ENCODE results near the gene RLBP1. TPM values are rescaled to one million over a fixed set of nuclear protein-coding genes. Genes with fewer than 3 reads are reported as not detected.
"Not testable (repeated sequence)": the region's sequence is repeated elsewhere in the genome, so short reads cannot be mapped to it uniquely, and the experiment has no call there.

Gene RLBP1
- total and polyA plus RNA-seq, 4 donors, result not detected

GRCh38 chr15:89244574-89244903 is 23.2 kb upstream of the RLBP1 start:
- WGBS, 2 donors, result 0 to 2% methylated on average over 6 of the region's 6 CpGs
- Histone ChIP-seq H3K9me3 (ENCODE audit: control insufficient read depth in 4 of 4, insufficient read depth in 3 of 4, low read length in 3 of 4) (no peaks in the 10 kb centered on the region), H3K4me3 (peak overlapping the region; percentile 66), H3K9ac (ENCODE audit: insufficient read depth in 1 of 2, low read length in 2 of 2) (peak overlapping the region in 1 of 2 donors; percentile 54), H3K36me3 (ENCODE audit: control insufficient read depth in 4 of 4, insufficient read depth in 4 of 4, low read length in 4 of 4) (peaks cover 0 to 6% (median 2%) of the 10 kb centered on the region in 4 donors), H3K27ac (ENCODE audit: low read depth in 1 of 2, low read length in 1 of 2) (no peak overlapping the region), H3K27me3 (ENCODE audit: control insufficient read depth in 3 of 3, insufficient read depth in 3 of 3, low read length in 2 of 3) (no peaks in the 10 kb centered on the region), H3K4me1 (ENCODE audit: control insufficient read depth in 5 of 5, insufficient read depth in 5 of 5, low read length in 5 of 5) (peaks cover 0 to 19% (median 2%) of the 10 kb centered on the region in 5 donors)
- DNase-seq (no peak), ATAC-seq (ENCODE audit: insufficient read depth, low FRiP score) (no peak)
- TF ChIP-seq, protein P1, sequence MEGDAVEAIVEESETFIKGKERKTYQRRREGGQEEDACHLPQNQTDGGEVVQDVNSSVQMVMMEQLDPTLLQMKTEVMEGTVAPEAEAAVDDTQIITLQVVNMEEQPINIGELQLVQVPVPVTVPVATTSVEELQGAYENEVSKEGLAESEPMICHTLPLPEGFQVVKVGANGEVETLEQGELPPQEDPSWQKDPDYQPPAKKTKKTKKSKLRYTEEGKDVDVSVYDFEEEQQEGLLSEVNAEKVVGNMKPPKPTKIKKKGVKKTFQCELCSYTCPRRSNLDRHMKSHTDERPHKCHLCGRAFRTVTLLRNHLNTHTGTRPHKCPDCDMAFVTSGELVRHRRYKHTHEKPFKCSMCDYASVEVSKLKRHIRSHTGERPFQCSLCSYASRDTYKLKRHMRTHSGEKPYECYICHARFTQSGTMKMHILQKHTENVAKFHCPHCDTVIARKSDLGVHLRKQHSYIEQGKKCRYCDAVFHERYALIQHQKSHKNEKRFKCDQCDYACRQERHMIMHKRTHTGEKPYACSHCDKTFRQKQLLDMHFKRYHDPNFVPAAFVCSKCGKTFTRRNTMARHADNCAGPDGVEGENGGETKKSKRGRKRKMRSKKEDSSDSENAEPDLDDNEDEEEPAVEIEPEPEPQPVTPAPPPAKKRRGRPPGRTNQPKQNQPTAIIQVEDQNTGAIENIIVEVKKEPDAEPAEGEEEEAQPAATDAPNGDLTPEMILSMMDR (IDR thresholded peaks at IDR 0.05; ENCODE audit: control extremely low read depth, extremely low read depth), result no peak

DNA sequence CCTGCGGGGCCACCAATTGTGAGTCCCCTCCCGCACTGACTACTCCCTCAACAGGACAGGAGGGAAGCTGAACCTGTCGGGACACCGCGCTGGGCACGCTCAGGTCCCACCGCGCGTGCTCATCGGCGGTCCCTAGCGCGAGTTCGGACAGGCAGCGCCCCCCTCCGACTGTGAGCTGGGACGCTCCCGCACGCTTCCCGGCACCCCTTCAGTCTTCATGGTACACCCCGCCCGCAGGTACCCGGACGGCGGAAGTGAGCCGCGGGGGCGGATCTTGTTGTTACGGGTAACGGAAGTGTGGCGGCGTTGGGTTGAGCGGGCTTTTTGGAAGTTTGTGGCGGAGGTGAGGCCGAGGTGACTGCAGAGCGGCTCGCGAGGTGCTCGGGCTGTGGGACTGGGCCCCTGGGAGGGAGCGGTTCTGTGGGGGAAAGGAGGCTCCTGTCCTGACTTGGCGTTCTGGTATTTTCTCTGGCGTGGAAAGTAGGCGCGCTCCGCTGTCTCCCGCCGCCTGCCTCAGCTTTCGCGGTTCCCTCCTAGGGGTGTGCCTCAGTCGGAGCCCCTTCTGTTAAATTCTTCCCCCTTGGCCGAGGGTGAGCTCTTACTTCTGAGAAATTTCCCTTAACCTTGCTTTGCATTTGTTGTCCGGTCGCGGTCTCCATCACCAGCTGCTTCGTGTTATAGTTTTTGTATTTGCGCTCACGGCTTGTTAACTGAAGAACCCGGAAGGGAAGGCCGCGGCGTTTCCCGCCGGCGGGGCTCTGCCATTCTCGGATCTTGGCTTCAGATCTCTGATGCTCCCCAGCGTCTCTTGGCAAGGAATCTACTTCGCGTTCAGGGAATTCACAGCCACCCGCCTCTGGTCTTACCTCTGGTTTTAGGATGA is 22.6 kb upstream of the RLBP1 start, which contains the start of gene FANCI:
FANCI (plus strand) TSS at position 289 of the 883 bp plus-strand sequence. CDS start 3,669 bp downstream, outside the sequence.
- Histone ChIP-seq H3K27ac (ENCODE audit: low read depth in 1 of 2, low read length in 1 of 2) (peak within 1 kb of the TSS in 1 of 2 donors; percentile 50), H3K9ac (ENCODE audit: insufficient read depth in 1 of 2, low read length in 2 of 2) (peak within 1 kb of the TSS in 1 of 2 donors; percentile 82), H3K4me3 (peak within 1 kb of the TSS; percentile 66), H3K27me3 (ENCODE audit: control insufficient read depth in 3 of 3, insufficient read depth in 3 of 3, low read length in 2 of 3) (no peaks in the 10 kb centered on the region), H3K9me3 (ENCODE audit: control insufficient read depth in 4 of 4, insufficient read depth in 3 of 4, low read length in 3 of 4) (no peaks in the 10 kb centered on the region), H3K36me3 (ENCODE audit: control insufficient read depth in 4 of 4, insufficient read depth in 4 of 4, low read length in 4 of 4) (peaks cover 0 to 2% (median 0%) of the 10 kb centered on the region in 4 donors), H3K4me1 (ENCODE audit: control insufficient read depth in 5 of 5, insufficient read depth in 5 of 5, low read length in 5 of 5) (peaks cover 0 to 19% (median 2%) of the 10 kb centered on the region in 5 donors)
- peak; percentile 93 to 97 (median 94) for DNase-seq
- peak; percentile 98 for ATAC-seq (ENCODE audit: insufficient read depth, low FRiP score)
- WGBS, 2 donors, result 0 to 1% methylated on average over 69 of the region's 69 CpGs
- TF ChIP-seq, protein P1 (IDR thresholded peaks at IDR 0.05; ENCODE audit: control extremely low read depth, extremely low read depth), result peak; percentile 48

DNA sequence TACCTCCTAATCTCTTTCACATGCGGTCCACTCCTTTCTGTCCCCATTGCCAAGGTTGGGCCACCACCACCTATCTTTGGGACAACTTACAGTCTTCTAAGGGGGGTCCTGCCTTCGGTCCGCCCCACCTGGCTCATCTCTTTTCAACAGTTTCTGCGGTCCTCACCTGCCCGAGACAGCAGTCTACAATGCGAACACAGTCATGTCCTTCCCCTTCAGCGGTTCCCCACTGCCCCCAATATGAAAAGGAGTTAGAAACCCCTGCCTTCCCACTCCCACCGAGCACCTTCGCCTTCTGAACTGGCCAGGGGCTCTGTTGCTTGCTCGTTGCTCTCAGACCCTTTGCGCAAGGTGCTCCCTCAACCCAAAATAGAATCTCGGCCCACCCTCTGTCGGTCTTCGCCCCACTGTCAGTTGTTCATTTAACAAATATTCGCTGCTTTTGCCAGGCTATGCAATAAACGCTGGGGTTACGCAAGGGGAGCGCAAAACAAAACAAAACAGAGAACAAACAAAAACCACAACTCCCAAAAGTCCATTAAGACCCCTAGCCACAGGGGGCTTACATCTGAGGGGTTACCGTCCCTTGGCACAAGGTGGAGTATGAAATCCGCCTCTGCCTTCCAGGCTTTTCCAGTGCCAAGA is 21.8 kb upstream of the RLBP1 start:
- WGBS, 2 donors, result 31 to 35% methylated on average over 20 of the region's 20 CpGs
- DNase-seq (peak in 1 of 3 donors; percentile 59), ATAC-seq (ENCODE audit: insufficient read depth, low FRiP score) (peak; percentile 1)
- Histone ChIP-seq H3K4me1 (ENCODE audit: control insufficient read depth in 5 of 5, insufficient read depth in 5 of 5, low read length in 5 of 5) (peaks cover 0 to 19% (median 2%) of the 10 kb centered on the region in 5 donors), H3K36me3 (ENCODE audit: control insufficient read depth in 4 of 4, insufficient read depth in 4 of 4, low read length in 4 of 4) (no peaks in the 10 kb centered on the region), H3K27me3 (ENCODE audit: control insufficient read depth in 3 of 3, insufficient read depth in 3 of 3, low read length in 2 of 3) (no peaks in the 10 kb centered on the region), H3K4me3 (peak overlapping the region; percentile 66), H3K9ac (ENCODE audit: insufficient read depth in 1 of 2, low read length in 2 of 2) (peak overlapping the region in 1 of 2 donors; percentile 82), H3K9me3 (ENCODE audit: control insufficient read depth in 4 of 4, insufficient read depth in 3 of 4, low read length in 3 of 4) (no peaks in the 10 kb centered on the region), H3K27ac (ENCODE audit: low read depth in 1 of 2, low read length in 1 of 2) (peak overlapping the region in 1 of 2 donors; percentile 50)
- TF ChIP-seq, protein P1 (IDR thresholded peaks at IDR 0.05; ENCODE audit: control extremely low read depth, extremely low read depth), result no peak

DNA sequence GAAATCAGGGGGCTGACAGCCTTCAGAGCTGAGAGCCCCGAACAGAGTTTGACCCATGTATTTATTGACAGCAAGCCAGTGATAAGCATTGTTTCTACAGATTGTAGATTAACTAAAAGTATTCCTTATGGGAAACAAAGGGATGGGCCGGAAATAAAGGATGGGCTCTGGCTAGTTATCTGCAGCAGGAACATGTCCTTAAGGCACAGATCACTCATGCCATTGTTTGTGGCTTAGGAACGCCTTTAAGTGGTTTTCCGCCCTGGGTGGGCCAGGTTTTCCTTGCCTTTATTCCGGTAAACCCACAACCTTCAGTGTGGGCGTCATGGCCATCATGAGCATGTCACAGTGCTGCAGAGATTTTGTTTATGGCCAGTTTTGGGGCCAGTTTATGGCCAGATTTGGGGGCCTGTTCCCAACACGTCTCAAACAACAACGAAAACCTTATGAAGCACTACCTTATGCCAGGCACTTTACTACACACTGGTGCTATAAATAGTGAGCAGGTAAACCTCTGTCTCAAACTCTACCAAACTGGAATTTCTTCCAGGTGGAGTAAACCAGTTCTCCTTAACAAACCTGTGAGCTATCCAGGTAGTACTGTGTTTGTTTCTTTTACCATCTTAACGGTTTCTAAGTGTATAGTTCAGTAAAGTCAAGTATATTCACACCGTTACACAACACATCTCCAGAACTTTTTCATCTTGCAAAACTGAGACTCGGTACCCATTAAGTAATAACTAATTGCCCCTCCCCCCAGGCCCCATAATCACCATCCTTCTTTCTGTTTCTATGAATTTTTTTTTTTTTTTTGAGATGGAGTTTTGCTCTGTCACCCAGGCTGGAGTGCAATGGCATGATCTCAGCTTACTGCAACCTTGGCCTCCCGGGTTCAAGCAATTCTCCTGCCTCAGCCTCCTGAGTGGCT is 18.8 kb upstream of the RLBP1 start:
- H3K9ac ChIP-seq (ENCODE audit: insufficient read depth in 1 of 2, low read length in 2 of 2); H3K27ac ChIP-seq (ENCODE audit: low read depth in 1 of 2, low read length in 1 of 2); H3K4me3 ChIP-seq; H3K27me3 ChIP-seq (ENCODE audit: control insufficient read depth in 3 of 3, insufficient read depth in 3 of 3, low read length in 2 of 3); ATAC-seq (ENCODE audit: insufficient read depth, low FRiP score); DNase-seq; H3K36me3 ChIP-seq (ENCODE audit: control insufficient read depth in 4 of 4, insufficient read depth in 4 of 4, low read length in 4 of 4); H3K9me3 ChIP-seq (ENCODE audit: control insufficient read depth in 4 of 4, insufficient read depth in 3 of 4, low read length in 3 of 4): not testable (repeated sequence)
- WGBS, 2 donors, result 79 to 87% methylated on average over 12 of the region's 12 CpGs
- peaks cover 0 to 14% (median 2%) of the 10 kb centered on the region in 5 donors for H3K4me1 ChIP-seq (ENCODE audit: control insufficient read depth in 5 of 5, insufficient read depth in 5 of 5, low read length in 5 of 5)

Measured in lung (tissue), 12 donors.